HG02970 (cell line): Measurements from ENCODE around the gene KRT33A.
"Not testable (repeated sequence)": the region's sequence is repeated elsewhere in the genome, so short reads cannot be mapped to it uniquely, and the experiment has no call there.

Experiments used
- ATAC-seq: cut with Tn5 transposase; IDR thresholded peaks from one replicate; pipeline ENCODE4 v1.9.1; 2021; ENCODE audit warnings: mild to moderate bottlenecking, moderate library complexity, moderate number of reproducible peaks; ENCODE audit not compliant: unreplicated experiment, low FRiP score

Gene KRT33A

DNA sequence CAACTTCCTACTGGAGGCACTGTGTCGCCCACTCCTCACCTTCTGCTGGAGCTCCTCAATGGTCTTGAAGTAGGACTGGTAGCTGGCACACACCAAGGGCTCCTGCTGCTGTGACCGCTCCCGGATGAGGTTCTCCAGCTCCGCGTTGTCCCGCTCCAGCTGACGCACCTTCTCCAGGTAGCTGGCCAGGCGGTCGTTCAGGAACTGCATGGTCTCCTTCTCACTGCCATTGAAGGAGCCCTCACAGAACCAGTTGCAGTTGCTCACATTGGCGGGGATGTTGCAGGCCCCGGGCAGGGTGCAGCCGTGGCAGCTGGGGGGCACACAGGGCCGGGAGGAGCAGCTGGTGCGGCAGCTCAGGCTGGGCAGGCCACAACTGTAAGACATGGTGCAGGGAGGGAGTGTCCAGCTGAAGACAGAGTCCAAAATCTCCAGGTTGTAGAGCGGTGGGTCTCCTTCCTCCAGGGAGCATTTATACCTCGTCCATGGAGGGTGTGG is at the start of gene KRT33A:
Gene KRT33A (minus strand): TSS at position 448 of the 498 bp plus-strand sequence. CDS start 61 bp downstream, at position 387.
- ATAC-seq, result not testable (repeated sequence)

GRCh38 chr17:41396996-41397660 is 46.5 kb upstream of the KRT33A start, which contains the start of gene KRT31:
Gene KRT31 (minus strand): TSS chr17:41397608. CDS start chr17:41397539, 69 bp downstream.
- no peak for ATAC-seq

DNA sequence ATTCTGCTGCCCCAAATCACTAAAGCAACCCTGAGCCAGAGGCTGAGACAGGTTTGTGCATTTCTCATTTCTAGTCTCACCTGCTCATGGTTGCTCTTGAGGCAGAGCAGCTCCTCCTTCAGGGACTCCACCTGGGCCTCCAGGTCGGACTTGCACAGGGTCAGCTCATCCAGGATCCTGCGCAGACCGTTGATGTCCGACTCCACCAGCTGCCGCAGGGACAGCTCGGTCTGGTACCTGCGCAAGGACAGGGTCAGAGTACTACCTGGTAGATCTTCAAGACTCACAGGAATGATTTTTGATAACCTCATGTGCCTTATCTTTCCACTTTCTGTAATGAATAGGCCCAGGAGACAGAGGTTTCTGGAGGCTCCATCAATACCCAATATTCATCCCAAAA is 45.7 kb upstream of the KRT33A start:
- no peak for ATAC-seq

DNA sequence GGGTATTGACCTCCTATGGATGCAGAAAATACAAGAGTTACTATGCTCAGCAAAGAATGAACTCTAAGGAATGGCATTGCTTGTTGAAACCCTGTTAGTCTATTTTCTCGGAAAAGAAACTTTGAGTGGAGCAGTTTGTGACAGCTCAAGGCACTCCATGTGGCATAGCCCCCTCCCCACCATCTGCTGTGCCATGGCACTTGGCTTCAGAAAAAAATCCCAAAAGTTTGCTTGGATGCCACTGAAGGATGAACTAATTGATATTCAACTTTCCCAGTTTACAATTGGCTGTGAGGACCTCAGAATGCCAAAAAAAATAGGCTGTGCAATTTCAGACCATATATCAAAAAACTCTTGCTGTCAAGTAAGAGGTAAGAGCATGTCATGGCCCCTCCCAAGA is 45.0 kb upstream of the KRT33A start:
- ATAC-seq, result no peak

DNA sequence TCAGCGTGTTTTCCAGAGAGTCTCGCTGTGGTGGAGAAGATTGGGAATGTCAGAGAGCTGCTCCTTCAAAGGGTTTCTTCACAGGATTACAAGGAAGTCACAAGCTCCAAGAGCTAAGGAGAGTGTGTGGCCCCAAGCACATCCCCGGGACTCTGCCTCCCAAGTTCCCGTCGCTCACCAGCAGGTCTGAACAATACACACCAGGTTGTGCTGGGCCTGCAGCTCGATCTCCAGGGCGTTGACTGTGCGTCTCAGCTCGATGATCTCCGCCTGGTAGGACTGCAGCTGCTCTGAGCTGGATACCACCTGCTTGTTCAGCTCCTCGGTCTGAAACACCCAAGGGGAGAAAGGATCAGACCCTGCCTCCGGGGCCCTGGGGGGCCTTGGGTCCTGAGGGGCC is 44.4 kb upstream of the KRT33A start:
- ATAC-seq, result not testable (repeated sequence)

DNA sequence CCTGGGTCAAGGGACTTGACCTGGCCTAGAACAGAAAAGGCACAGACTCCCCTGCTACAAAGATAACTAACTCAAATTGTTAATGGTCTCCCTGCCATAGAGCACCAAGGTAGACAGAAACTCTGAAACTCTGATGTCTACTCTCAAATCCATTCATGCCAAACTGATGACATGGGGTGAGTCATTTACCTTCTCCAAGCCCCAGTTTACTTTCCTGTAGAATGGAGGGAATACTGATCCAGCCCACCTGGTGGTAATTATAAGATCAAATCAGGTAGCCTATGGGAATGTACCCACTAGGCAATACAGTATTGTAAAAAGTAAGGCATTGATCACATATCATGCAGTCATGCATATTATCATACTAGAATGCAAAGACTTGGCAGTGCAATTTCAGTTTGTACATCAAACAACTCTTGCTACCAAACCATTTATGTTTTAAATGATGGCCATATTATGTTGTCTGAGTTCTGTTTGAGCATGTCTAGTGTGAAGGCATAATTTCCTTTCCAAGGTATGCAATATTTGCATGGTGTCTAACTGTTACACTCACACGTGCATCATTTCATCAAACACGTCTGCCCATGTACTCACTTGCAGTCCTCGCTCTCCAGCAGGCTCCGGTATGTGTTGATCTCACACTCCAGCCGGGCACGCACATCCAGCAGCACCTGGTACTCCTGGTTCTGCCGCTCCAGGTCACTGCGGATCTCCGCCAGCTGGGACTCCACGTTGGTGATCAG is 43.8 kb upstream of the KRT33A start:
- no peak for ATAC-seq

DNA sequence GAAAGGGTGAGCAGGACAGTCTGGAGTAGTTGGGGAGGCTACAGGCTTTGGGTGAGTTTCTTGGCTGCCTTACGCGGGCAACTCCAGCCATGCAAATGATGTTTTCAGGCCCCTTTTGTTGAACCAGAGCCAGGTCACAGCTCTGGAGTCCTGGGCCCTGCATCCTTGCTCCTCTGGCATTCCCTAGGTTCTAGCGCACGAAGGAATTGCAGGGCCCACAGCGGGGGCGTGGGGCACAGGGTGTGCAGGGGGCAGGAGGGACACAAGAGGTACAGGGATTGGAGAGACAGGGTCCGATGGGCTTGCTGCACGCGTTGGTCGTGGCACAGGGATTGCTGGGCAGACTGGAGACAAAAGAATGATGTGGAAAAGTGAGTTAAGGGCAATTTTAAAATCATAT is 43.2 kb upstream of the KRT33A start:
- no peak for ATAC-seq

- ATAC-seq, result no peak
These were observed 42.7 kb upstream of the KRT33A start for GRCh38 chr17:41393294-41393693.

DNA sequence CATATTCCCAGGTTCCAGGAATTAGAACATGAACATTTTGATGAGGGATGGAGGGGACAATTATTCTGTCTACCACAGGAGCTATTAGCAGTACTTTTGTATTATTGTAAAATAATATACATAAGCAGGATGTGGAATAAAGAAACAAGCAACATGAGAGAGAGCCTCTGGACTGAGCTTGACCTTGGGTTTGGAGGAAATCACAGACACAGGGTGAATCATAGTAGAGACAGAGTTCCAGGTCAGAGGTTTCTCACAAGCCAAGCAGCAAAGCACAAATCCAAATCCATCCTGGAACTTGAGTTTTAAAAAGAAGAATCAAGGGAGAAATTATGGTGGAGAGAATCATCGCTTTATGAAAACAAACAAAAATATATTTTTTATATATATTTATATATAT is 41.6 kb upstream of the KRT33A start:
- no peak for ATAC-seq

GRCh38 chr17:41391535-41391934 is 40.9 kb upstream of the KRT33A start:
- no peak for ATAC-seq

- ATAC-seq, result no peak
These were observed 39.8 kb upstream of the KRT33A start for GRCh38 chr17:41390411-41390938.

DNA sequence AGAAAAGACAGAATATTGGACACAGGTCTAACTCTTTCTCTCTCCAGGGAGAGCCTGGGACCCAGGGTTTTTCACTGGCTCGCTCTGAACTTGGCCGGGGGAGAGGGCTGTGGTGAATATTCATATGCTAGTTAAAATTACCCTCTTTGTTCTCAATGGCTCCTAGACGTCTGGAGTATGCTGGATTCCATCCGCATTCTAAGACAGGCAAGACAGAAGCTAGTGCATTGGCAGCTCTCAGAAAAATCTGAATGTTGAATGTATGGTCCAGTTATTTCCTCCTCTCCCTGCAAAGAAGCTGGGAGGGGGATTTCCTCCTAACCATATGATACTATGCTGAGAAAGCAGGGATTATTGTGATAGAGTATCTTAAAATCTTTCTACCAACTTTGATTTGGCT is 37.0 kb upstream of the KRT33A start:
- no peak for ATAC-seq

GRCh38 chr17:41386227-41386626 is 35.6 kb upstream of the KRT33A start:
- no peak for ATAC-seq

DNA sequence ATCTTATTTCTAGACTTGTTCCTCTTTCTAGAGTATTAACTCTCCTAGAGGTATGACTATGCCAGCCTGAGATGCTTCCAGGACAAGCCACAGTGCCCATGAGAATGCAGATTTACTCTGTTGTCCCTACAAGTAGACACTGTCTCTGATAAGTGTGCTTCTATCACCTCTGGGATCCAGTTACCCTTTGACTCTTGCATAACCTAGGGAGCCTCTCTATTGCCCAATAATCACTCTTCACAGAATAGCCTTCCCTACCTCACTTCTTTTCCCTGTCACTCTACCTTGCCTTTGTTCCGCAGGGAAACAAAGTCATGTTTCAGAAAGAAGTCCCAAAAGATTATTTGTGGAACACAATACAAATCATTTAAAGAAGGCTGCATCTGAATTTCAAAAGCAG is 33.1 kb upstream of the KRT33A start:
- no peak for ATAC-seq

- ATAC-seq, result no peak
These were observed 31.8 kb upstream of the KRT33A start for GRCh38 chr17:41382394-41382793.

- ATAC-seq, result not testable (repeated sequence)
These were observed 31.3 kb upstream of the KRT33A start, which contains the start of gene KRT34 for GRCh38 chr17:41381943-41382342. Gene KRT34 (minus strand): TSS chr17:41382306. CDS start chr17:41382246, 60 bp downstream.

- not testable (repeated sequence) for ATAC-seq
These were observed 29.5 kb upstream of the KRT33A start for GRCh38 chr17:41380091-41380490.

DNA sequence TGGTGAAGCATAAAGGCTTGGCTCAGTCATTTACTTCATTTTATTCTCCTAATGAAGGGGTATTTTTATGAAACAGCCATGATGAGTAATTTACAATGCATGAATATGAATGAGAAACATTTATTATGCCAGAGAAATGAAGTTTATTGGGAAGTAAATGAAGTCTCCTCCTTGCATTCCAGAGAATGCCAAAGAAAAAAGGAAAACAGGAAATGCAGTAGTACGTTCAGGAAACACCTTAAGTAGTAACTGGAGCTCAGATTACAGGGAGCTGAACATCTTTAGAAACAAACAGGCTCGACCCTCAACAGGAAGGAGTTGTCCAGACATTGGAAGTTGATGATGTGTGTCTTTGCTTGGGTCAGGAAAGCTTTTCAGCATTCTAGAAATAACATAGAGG is 26.9 kb upstream of the KRT33A start:
- no peak for ATAC-seq

DNA sequence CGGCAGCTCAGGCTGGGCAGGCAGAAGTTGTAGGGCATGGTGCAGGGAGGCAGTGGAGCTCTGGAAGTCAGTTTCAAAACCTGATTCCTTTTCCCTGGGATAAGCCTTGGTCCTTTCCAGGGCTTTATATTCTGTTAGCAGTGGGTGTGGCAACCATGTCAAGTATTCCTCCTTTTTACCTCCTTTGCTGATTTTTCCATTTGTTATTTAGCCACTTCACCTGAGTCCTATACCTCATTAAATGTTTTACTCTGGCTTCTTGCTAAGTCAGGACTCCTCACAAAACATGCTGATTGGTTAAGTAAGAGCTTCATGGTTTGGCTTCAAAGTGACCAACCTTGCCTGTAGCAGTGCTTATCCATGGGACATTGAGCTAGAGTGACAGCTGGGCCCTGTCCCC is 19.1 kb upstream of the KRT33A start, which contains the start of gene KRT33B:
Gene KRT33B (minus strand): TSS at position 101 of the 400 bp plus-strand sequence. CDS start 63 bp downstream, at position 38.
- no peak for ATAC-seq

DNA sequence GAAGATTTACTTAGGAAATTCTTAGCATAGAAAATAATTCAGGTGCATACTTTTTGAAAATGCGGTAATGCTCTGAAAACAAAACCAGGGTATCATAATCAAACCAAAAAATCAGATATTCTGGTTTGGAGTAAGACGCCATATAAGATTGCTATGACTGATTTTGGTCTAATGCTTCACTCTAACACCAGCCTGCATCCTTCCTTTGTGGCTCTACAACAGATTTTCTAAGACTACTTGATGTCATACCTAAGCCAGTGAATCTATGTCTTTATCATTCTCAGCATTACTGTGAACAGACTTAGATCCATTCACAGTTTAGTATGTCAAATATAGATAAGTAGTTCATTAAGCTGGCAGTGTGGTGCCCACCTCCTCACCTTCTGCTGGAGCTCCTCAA is 18.4 kb upstream of the KRT33A start:
- no peak for ATAC-seq

DNA sequence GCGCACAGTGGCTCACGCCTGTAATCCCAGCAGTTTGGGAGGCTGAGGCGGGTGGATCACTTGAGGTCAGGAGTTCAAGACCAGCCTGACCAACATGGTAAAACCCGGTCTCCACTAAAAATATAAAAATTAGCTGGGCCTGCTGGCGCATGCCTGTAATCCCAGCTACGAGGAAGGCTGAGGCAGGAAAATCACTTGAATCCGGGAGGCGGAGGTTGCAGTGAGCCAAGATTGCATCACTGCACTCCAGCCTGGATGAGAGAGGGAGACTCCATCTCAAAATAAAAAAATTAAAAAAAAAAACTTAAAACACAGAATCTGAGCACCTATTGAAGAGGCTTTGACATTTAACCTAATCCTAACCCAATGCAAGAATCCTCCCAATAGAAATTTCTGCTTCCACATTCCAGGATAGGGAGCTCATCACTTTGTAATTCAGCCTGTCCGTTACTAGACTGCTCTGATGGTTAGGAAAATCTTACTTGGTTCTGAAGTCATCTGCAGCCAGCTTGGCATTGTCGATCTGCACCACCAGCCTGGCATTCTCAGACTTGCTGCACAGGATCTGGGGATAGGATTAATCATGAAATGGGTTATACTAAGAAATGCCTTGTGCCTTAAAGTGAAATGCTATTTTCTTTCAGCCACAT is 16.9 kb upstream of the KRT33A start:
- no peak for ATAC-seq
